Pulmonary artery endothelial cell (primary cell): ENCODE data around the gene STK10. TPM values are rescaled to one million over a fixed set of nuclear protein-coding genes. Genes with fewer than 3 reads are reported as not detected.

Experiments used
- DNase-seq: peaks from one replicate; pipeline ENCODE4 v3.0.0-alpha.2; 2011; ENCODE audit warnings: low read depth, low spot score
- total RNA-seq: library from RNA; depleted of rRNA; stranded (reverse); fragments of >200 nt; gene quantifications from 2 replicates; pipeline ENCODE4 v1.2.3, GENCODE V29; 2014

The STK10 gene
- total RNA-seq, 1 donor from 2014 or later: 34.0 TPM

GRCh38 chr5:172090976-172091547, 97.0 kb downstream of the STK10 start:
- DNase-seq: no peak

- DNase-seq: no peak
These were observed 98.5 kb downstream of the STK10 start for GRCh38 chr5:172089298-172090117.

GRCh38 chr5:172088801-172089200, 99.2 kb downstream of the STK10 start:
- DNase-seq: no peak

GRCh38 chr5:172086194-172086975, 101.6 kb downstream of the STK10 start:
- DNase-seq: no peak

- DNase-seq: no peak
These were observed 102.3 kb downstream of the STK10 start for GRCh38 chr5:172085738-172086137.

- no peak for DNase-seq
These were observed 105.8 kb downstream of the STK10 start for GRCh38 chr5:172082180-172082579.

GRCh38 chr5:172079876-172080275, 108.1 kb downstream of the STK10 start:
- DNase-seq: no peak

GRCh38 chr5:172078726-172079345, 109.2 kb downstream of the STK10 start:
- DNase-seq: no peak

GRCh38 chr5:172077664-172078425, 110.2 kb downstream of the STK10 start:
- DNase-seq: no peak

GRCh38 chr5:172076761-172077244, 111.2 kb downstream of the STK10 start:
- no peak for DNase-seq

GRCh38 chr5:172075656-172076055, 112.4 kb downstream of the STK10 start:
- no peak for DNase-seq

GRCh38 chr5:172074896-172075295, 113.1 kb downstream of the STK10 start:
- no peak for DNase-seq

- DNase-seq: no peak
These were observed 116.6 kb downstream of the STK10 start for GRCh38 chr5:172071309-172071875.

GRCh38 chr5:172065431-172066065, 122.5 kb downstream of the STK10 start:
- no peak for DNase-seq

GRCh38 chr5:172064766-172065165, 123.3 kb downstream of the STK10 start:
- no peak for DNase-seq

GRCh38 chr5:172064358-172064757, 123.7 kb downstream of the STK10 start:
- no peak for DNase-seq

GRCh38 chr5:172063463-172064235, 124.4 kb downstream of the STK10 start:
- DNase-seq: no peak

GRCh38 chr5:172059661-172060100, 128.3 kb downstream of the STK10 start:
- no peak for DNase-seq

- DNase-seq: no peak
These were observed 129.9 kb downstream of the STK10 start for GRCh38 chr5:172058088-172058487.
